Stomach (tissue), 9 donors: Measurements from ENCODE around the gene IL32. TPM values are rescaled to one million over a fixed set of nuclear protein-coding genes. Genes with fewer than 3 reads are reported as not detected.

Experiments
- DNase-seq, 2 donors: peaks; one replicate each; pipeline versions ENCODE4 v3.0.0 to v3.0.0-alpha.2; 2013 to 2019
- H3K27ac ChIP-seq, 5 donors: fragments of 200-600 bp in 4 of 5; sonication (generic) in 4 of 5; one replicate each; pipeline ENCODE4 v1.5.1; 2013 to 2019; ENCODE audit warnings: mild to moderate bottlenecking in 1 of 5, moderate library complexity in 1 of 5
- H3K27me3 ChIP-seq, 3 donors: fragments of 200-600 bp; sonication (generic); one replicate each; pipeline ENCODE4 v1.5.1; 2017 to 2019; ENCODE audit warnings: mixed run types in 1 of 3
- H3K36me3 ChIP-seq, 4 donors: fragments of 200-600 bp; sonication (generic); 1 replicate in 3 of 4; 2 replicates in 1 of 4; pipeline ENCODE4 v1.5.1; 2016 to 2019
- H3K4me1 ChIP-seq, 4 donors: fragments of 200-600 bp; sonication (generic); one replicate each; pipeline ENCODE4 v1.5.1; 2016 to 2019
- H3K4me3 ChIP-seq, 4 donors: fragments of 200-600 bp; sonication (generic) in 3 of 4; one replicate each; pipeline ENCODE4 v1.5.1; 2016 to 2019; ENCODE audit warnings: mild to moderate bottlenecking in 1 of 4
- H3K9me3 ChIP-seq, 4 donors: fragments of 200-600 bp; sonication (generic); one replicate each; pipeline ENCODE4 v1.5.1; 2016 to 2019
- CTCF ChIP-seq, 7 experiments: fragments of 450-650 bp in 4 of 7; fragments of 200-600 bp in 3 of 7; sonication (generic) in 3 of 7; IDR thresholded peaks; one replicate each; pipeline ENCODE4 v1.5.1; 2016 to 2019; ENCODE audit warnings: antibody characterized with exemption in 7 of 7, control low read depth in 2 of 7, mild to moderate bottlenecking in 1 of 7
- EP300 ChIP-seq: sonication (generic); formaldehyde crosslinking; IDR thresholded peaks from one replicate; pipeline ENCODE4 v1.6.1; 2017; ENCODE audit warnings: antibody characterized with exemption
- POLR2A ChIP-seq, 4 donors: fragments of 450-650 bp; IDR thresholded peaks; one replicate each; pipeline ENCODE4 v1.6.1; 2016; ENCODE audit warnings: antibody characterized with exemption in 4 of 4, control low read depth in 2 of 4, mild to moderate bottlenecking in 1 of 4, moderate library complexity in 1 of 4
- POLR2AphosphoS5 ChIP-seq, 3 donors: sonication (generic); formaldehyde crosslinking; IDR thresholded peaks; one replicate each; pipeline ENCODE4 v1.6.1; 2016; ENCODE audit warnings: antibody characterized with exemption in 3 of 3
- WGBS, 5 donors: extraction: QIAGEN DNeasy Blood & Tissue Kit in 3 of 5; methylation state at CpG; one replicate each; pipeline versions ENCODE4 v1.1.5 to v1.1.7; 2013 to 2018; 5-methylcytosine and 5-hydroxymethylcytosine counted together
- intact Hi-C: fragments of 100-400 bp; cut with DNase I; formaldehyde crosslinking; loops from one replicate; pipeline ENCODE4 v1.15.1; 2023; ENCODE audit warnings: low total_unique reads
- polyA plus RNA-seq, 3 donors: library from polyadenylated mRNA; stranded (reverse); fragments of 200-250 nt; gene quantifications; one replicate each; pipeline ENCODE4 v1.2.3, GENCODE V29; 2013
- total RNA-seq, 5 donors: library from RNA; depleted of rRNA; stranded (reverse); fragments of >200 nt; gene quantifications; one replicate each; pipeline versions ENCODE4 v1.1.0 to v1.2.3, GENCODE V29; 2014 to 2016
- donor health status: healthy with polysubstance abuse.
- donor health status: Bipolar disorder and iron deficiency.
- donor health status: healthy.

Gene IL32
- total and polyA plus RNA-seq, 8 donors: 9.9 to 504 (median 75.7) TPM

- 1 to 4% (median 1%) methylated on average over 39 to 74 of the region's 74 CpGs for WGBS, 5 donors
- peak overlapping the region; percentile 87 to 92 (median 89) for H3K27ac ChIP-seq
- H3K4me3 ChIP-seq: peak overlapping the region; percentile 49 to 71 (median 59)
- peaks cover 10 to 21% (median 18%) of the 10 kb centered on the region in 4 donors for H3K4me1 ChIP-seq
- peak; percentile 95 to 97 for DNase-seq
- TF ChIP-seq POLR2A (IDR thresholded peaks at IDR 0.05) (no peak), POLR2AphosphoS5 (IDR thresholded peaks at IDR 0.05) (peak in 2 of 3 donors; percentile 76 to 91)
- peaks cover 0 to 11% (median 0%) of the 10 kb centered on the region in 3 donors for H3K27me3 ChIP-seq
- H3K36me3 ChIP-seq: no peaks in the 10 kb centered on the region
- no peaks in the 10 kb centered on the region for H3K9me3 ChIP-seq
- intact Hi-C loops: no loop called here
Observed at GRCh38 chr16:3106205-3106928, 40.9 kb downstream of the IL32 start.

GRCh38 chr16:3112058-3112880 is 46.8 kb downstream of the IL32 start, which contains the start of gene ZNF205:
ZNF205 (plus strand) TSS chr16:3112586; CDS start chr16:3113431, 845 bp downstream.
- Histone ChIP-seq H3K4me1 (peaks cover 15 to 46% (median 36%) of the 10 kb centered on the region in 4 donors), H3K27me3 (no peaks in the 10 kb centered on the region), H3K36me3 (peaks cover 6 to 30% (median 30%) of the 10 kb centered on the region in 4 donors), H3K4me3 (peak within 1 kb of the TSS; percentile 62 to 87 (median 83)), H3K9me3 (no peaks in the 10 kb centered on the region), H3K27ac (peak within 1 kb of the TSS; percentile 49 to 83 (median 76))
- TF ChIP-seq EP300 (no peak), CTCF (IDR thresholded peaks at IDR 0.05) (no peak), POLR2AphosphoS5 (IDR thresholded peaks at IDR 0.05) (peak in 2 of 3 donors; percentile 48 to 78), POLR2A (IDR thresholded peaks at IDR 0.05) (no peak)
- 9 to 12% (median 12%) methylated on average over 17 to 23 of the region's 23 CpGs for WGBS, 5 donors
- intact Hi-C loops: no loop called here
- DNase-seq: peak; percentile 79 to 93

DNA sequence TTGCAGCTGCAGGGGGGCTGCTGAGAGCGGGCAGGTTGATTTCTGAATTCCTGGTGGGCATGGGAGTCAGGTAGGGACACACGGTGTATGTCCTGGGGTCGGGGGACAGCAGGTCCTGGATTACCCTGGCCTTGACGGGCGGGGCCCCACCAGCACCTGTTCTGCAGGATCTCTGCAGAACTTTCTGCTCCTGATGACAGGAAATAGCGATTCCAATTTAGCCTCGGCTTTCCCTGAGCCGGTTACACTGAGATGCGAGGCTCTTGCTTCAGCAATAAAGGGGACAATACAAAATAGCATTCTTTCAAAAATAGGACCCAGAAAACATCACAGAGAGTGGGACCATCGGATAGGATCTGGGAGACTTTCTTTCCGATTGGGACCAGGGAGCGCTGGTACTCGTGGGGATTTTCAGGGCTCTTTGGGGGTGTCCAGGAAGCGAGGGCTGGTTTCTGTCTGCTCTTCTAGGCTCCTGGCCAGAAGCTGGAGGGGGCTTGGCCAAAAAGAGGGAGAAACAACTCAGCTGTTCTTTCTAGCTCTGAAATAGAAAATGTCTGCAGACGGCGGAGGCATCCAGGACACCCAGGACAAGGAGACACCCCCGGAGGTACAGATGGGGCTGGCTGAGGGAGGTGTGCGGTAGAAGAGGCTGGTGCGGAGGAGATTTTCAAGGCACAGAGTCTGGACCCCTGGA is 47.6 kb downstream of the IL32 start:
- Histone ChIP-seq H3K4me1 (peaks cover 15 to 42% (median 33%) of the 10 kb centered on the region in 4 donors), H3K27me3 (no peaks in the 10 kb centered on the region), H3K4me3 (peak overlapping the region; percentile 62 to 87 (median 83)), H3K36me3 (peaks cover 6 to 36% (median 35%) of the 10 kb centered on the region in 4 donors), H3K9me3 (no peaks in the 10 kb centered on the region), H3K27ac (peak overlapping the region; percentile 49 to 83 (median 76))
- 13 to 27% (median 17%) methylated on average over 16 to 19 of the region's 19 CpGs for WGBS, 5 donors
- TF ChIP-seq POLR2AphosphoS5 (IDR thresholded peaks at IDR 0.05) (no peak), EP300 (no peak), CTCF (IDR thresholded peaks at IDR 0.05) (no peak), POLR2A (IDR thresholded peaks at IDR 0.05) (no peak)
- peak in 1 of 2 donors; percentile 80 for DNase-seq
- intact Hi-C loops: no loop called here

GRCh38 chr16:3113765-3114479 is 48.5 kb downstream of the IL32 start:
- DNase-seq: no peak
- WGBS, 5 donors: 42 to 58% (median 53%) methylated on average over 16 to 17 of the region's 17 CpGs
- Histone ChIP-seq H3K9me3 (no peaks in the 10 kb centered on the region), H3K36me3 (peaks cover 6 to 45% (median 44%) of the 10 kb centered on the region in 4 donors), H3K27ac (peak overlapping the region in 1 of 5 donors; percentile 76), H3K27me3 (no peaks in the 10 kb centered on the region), H3K4me1 (peaks cover 15 to 42% (median 33%) of the 10 kb centered on the region in 4 donors), H3K4me3 (peak overlapping the region; percentile 62 to 87 (median 83))
- intact Hi-C loops: no loop called here
- TF ChIP-seq EP300: no peak
- no peak for TF ChIP-seq POLR2AphosphoS5 (IDR thresholded peaks at IDR 0.05)
- no peak for TF ChIP-seq CTCF (IDR thresholded peaks at IDR 0.05)
- TF ChIP-seq POLR2A (IDR thresholded peaks at IDR 0.05): no peak
